Suppressor macrophage treated with lipopolysaccharide for 4 hours (primary cell): ENCODE measurements around the gene HSD11B1L.

Experiments used
- DNase-seq: peaks from one replicate; pipeline ENCODE4 v3.0.0-alpha.2; 2020

Gene HSD11B1L

GRCh38 chr19:5667751-5668271, 13.0 kb upstream of the HSD11B1L start:
- no peak for DNase-seq

- no peak for DNase-seq
Observed at GRCh38 chr19:5669212-5669611, 11.6 kb upstream of the HSD11B1L start.

GRCh38 chr19:5671600-5671999, 9.2 kb upstream of the HSD11B1L start:
- DNase-seq: no peak

GRCh38 chr19:5672708-5673459, 7.9 kb upstream of the HSD11B1L start:
- DNase-seq: no peak

- DNase-seq: no peak
Observed at GRCh38 chr19:5673752-5674151, 7.1 kb upstream of the HSD11B1L start.

- no peak for DNase-seq
Observed at GRCh38 chr19:5674714-5675113, 6.1 kb upstream of the HSD11B1L start.

GRCh38 chr19:5676105-5676771, 4.6 kb upstream of the HSD11B1L start:
- no peak for DNase-seq

- DNase-seq: no peak
Observed at GRCh38 chr19:5676772-5677105, 4.1 kb upstream of the HSD11B1L start.

GRCh38 chr19:5677136-5677535, 3.7 kb upstream of the HSD11B1L start:
- no peak for DNase-seq

GRCh38 chr19:5677580-5677979, 3.2 kb upstream of the HSD11B1L start:
- DNase-seq: no peak

- DNase-seq: no peak
Observed at GRCh38 chr19:5678071-5678718, 2.6 kb upstream of the HSD11B1L start.

- peak; percentile 25 for DNase-seq
Observed at GRCh38 chr19:5679289-5680083, 1.3 kb upstream of the HSD11B1L start.

GRCh38 chr19:5680084-5680436, 767 bp upstream of the HSD11B1L start:
- DNase-seq: no peak

GRCh38 chr19:5681391-5682106, 722 bp downstream of the HSD11B1L start:
- DNase-seq: no peak

GRCh38 chr19:5682107-5682482, 1.3 kb downstream of the HSD11B1L start:
- no peak for DNase-seq

- no peak for DNase-seq
Observed at GRCh38 chr19:5683177-5683886, 2.5 kb downstream of the HSD11B1L start.

- no peak for DNase-seq
Observed at GRCh38 chr19:5684694-5685430, 4.0 kb downstream of the HSD11B1L start.

- no peak for DNase-seq
Observed at GRCh38 chr19:5686326-5686646, 5.5 kb downstream of the HSD11B1L start.

GRCh38 chr19:5686647-5687359, 6.0 kb downstream of the HSD11B1L start:
- peak; percentile 100 for DNase-seq

GRCh38 chr19:5687360-5688198, 6.8 kb downstream of the HSD11B1L start:
- DNase-seq: no peak
